Lower leg skin (tissue), 4 donors: Measurements from ENCODE around the gene ACYP2. TPM values are rescaled to one million over a fixed set of nuclear protein-coding genes. Genes with fewer than 3 reads are reported as not detected.

ENCODE experiments used
- DNase-seq, 2 donors: peaks; one replicate each; pipeline ENCODE4 v3.0.0-alpha.2; 2019; ENCODE audit warnings: low spot score in 2 of 2
- H3K4me3 ChIP-seq: fragments of 200-600 bp; sonication (generic); 2 replicates; pipeline ENCODE4 v1.5.1; 2017; ENCODE audit warnings: mild to moderate bottlenecking, low read depth; ENCODE audit not compliant: poor library complexity, severe bottlenecking
- POLR2A ChIP-seq, 2 donors: fragments of 450-650 bp; IDR thresholded peaks; one replicate each; pipeline ENCODE4 v1.6.1; 2016 to 2017; ENCODE audit warnings: antibody characterized with exemption in 2 of 2, mild to moderate bottlenecking in 1 of 2, moderate library complexity in 1 of 2
- WGBS, 2 donors: methylation state at CpG; one replicate each; pipeline ENCODE4 v1.1.5; 2018; 5-methylcytosine and 5-hydroxymethylcytosine counted together
- intact Hi-C: fragments of 100-400 bp; cut with DNase I; formaldehyde crosslinking; loops from one replicate; pipeline ENCODE4 v1.15.0; 2023; ENCODE audit warnings: low total_unique reads
- total RNA-seq, 4 donors: library from RNA; depleted of rRNA; stranded (reverse); fragments of >200 nt; gene quantifications; one replicate each; pipeline ENCODE4 v1.1.0, GENCODE V29; 2016
- TF ChIP-seq, protein P1 (sequence below), 3 donors: fragments of 450-650 bp; IDR thresholded peaks; one replicate each; pipeline ENCODE4 v1.5.1; 2016; ENCODE audit warnings: antibody characterized with exemption in 3 of 3, mild to moderate bottlenecking in 3 of 3, moderate library complexity in 2 of 3

Gene ACYP2
- total RNA-seq, 4 donors from 2014 or later, result 11.4 to 15.6 (median 12.5) TPM

DNA sequence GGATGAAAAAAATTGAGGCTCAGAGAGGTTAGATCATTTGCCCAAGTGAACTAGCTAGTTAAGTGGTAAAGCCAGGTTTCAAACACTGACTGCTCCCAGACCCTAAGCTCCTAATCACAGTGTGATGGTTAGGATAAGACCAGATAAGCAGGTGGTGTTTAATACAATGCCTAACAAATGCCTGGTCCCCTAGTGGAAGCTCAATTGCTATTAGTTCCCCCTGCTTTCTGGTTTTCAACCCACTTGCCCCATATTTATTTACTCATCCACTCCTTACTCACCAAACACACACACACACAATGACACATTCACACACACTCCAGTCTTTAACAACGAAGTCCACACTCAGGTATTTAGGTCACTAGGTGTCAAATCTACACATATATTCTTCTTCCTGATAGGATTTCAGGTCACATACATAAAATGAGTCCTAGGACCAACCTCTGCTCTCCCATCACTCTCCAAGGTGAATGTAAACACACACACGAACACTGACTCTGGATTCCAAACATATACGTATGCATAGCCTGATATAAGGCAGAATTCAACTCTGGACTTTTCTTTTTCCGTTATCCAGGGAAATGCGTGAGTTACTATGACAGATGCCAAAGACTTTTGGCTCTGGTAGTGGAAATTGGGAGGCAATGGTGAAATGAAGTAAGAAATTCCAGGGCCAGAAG lies 214.2 kb downstream of the ACYP2 start:
- no peak for TF ChIP-seq POLR2A (IDR thresholded peaks at IDR 0.05)
- TF ChIP-seq, protein P1, sequence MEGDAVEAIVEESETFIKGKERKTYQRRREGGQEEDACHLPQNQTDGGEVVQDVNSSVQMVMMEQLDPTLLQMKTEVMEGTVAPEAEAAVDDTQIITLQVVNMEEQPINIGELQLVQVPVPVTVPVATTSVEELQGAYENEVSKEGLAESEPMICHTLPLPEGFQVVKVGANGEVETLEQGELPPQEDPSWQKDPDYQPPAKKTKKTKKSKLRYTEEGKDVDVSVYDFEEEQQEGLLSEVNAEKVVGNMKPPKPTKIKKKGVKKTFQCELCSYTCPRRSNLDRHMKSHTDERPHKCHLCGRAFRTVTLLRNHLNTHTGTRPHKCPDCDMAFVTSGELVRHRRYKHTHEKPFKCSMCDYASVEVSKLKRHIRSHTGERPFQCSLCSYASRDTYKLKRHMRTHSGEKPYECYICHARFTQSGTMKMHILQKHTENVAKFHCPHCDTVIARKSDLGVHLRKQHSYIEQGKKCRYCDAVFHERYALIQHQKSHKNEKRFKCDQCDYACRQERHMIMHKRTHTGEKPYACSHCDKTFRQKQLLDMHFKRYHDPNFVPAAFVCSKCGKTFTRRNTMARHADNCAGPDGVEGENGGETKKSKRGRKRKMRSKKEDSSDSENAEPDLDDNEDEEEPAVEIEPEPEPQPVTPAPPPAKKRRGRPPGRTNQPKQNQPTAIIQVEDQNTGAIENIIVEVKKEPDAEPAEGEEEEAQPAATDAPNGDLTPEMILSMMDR (IDR thresholded peaks at IDR 0.05), result no peak
- WGBS, 2 donors, result 21 to 22% methylated on average over 5 of the region's 5 CpGs
- H3K4me3 ChIP-seq, result no peak overlapping the region
- DNase-seq, result no peak
- intact Hi-C loops, result no loop called here

DNA sequence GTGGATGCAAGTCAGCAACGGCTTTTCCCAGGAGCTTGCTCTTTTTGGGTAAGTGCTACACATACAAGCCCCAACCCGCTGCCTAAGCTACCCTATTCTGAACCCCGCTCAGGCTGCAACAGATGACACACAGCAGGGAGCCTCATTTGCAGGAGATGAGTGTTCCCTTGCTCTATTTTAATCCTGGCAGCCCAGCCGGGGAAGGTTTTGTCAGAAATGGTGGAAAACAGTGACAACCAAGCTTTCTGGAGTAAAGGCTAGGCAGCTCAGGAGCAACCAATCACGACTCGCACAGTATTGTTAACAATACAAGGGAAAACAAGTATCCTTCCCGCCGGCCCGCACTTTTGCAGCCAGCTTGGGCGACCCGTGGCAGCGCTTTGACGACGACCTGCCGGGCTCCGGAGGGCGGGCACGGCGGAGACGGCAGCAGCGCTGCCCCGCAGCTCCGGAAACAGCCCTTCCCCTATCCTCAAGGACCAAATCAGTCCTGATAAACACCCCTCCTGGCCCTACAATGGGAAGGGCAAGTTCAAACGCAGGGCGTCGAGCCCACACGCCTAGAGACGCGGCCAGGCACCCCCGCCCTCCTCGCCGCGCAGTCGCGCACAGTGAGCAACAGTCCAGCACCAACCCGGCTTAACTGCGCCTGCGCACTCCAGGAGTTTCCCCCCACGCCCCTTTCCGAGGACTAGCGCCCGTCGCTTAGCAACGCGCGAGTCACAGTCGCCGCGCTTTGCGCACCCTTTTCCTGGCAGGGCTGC lies 214.9 kb downstream of the ACYP2 start:
- WGBS, 2 donors, result 0 to 1% methylated on average over 24 to 33 of the region's 50 CpGs
- H3K4me3 ChIP-seq, result peak overlapping the region; percentile 44
- intact Hi-C loops, result no loop called here
- peak; percentile 91 to 99 for DNase-seq
- TF ChIP-seq, protein P1 (IDR thresholded peaks at IDR 0.05), result no peak
- TF ChIP-seq POLR2A (IDR thresholded peaks at IDR 0.05), result peak in 1 of 2 donors; percentile 39

DNA sequence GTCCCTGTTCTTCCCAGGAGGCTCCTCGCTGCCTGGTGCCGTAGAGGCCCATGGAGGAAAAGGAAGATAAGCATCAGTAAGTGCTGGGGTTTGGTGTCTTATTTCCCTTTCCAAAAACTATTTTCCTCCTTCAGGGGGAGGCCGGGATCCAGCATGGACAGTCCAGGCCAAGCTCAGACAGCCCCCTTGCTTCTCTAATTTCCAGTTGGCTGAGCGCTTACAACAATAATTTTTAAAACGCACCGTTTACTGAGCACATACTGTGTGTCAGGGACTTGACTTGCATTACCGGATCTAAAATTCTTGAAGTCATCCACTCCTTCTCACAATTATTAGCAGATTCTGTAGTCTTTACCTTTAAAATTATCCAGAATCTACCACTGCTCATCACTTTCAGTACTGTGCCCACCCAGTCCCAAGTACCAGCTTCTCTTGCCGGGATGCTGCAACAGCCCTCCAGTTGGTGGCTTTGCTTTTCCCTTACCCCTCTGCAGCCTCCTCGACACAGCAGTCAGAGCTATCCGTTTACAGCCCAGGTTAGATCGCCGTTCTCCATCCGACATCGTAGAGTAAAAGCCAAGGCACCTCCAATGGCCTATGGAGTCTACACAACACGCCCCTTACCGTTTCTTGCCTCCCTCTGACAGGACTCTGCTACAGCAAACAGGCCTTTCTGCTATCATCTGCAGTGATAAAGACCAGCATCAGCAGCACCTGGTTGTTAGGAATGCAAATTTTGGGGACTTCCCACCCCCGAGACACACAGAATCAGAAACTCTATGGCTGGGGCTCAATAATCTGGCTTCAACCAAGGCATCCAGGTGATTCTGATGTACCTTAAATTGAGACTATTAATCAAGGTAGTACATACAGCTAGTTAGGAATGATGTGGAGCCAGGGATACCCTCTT lies 215.8 kb downstream of the ACYP2 start:
- TF ChIP-seq, protein P1 (IDR thresholded peaks at IDR 0.05), result no peak
- no peak for TF ChIP-seq POLR2A (IDR thresholded peaks at IDR 0.05)
- 37 to 47% methylated on average over 17 of the region's 17 CpGs for WGBS, 2 donors
- intact Hi-C loops, result no loop called here

DNA sequence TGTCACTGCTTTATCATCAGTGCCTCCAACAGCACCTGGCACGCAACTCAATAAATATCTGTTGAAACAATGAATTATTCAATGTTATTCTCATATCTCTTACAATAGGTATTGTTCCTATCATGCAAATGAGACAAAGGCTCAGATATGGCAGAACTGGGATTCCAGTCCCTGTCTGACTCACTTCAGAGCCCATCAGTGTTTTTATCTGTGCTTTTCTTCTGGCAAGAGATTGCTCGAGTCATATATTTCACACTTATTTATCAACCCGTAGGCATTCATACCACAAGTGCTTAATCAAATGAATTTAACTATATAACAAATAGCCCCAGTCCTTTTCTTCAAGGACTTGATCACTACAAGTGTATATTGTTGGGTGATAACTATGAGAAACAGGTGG lies 217.0 kb downstream of the ACYP2 start:
- no peak overlapping the region for H3K4me3 ChIP-seq
- 68 to 77% methylated on average over 3 of the region's 3 CpGs for WGBS, 2 donors
- no peak for DNase-seq
- intact Hi-C loops, result no loop called here
- TF ChIP-seq, protein P1 (IDR thresholded peaks at IDR 0.05), result no peak

More for the DNA sequence above, 215.8 kb downstream of the ACYP2 start:
- peak overlapping the region; percentile 44 for H3K4me3 ChIP-seq
- no peak for DNase-seq

DNA sequence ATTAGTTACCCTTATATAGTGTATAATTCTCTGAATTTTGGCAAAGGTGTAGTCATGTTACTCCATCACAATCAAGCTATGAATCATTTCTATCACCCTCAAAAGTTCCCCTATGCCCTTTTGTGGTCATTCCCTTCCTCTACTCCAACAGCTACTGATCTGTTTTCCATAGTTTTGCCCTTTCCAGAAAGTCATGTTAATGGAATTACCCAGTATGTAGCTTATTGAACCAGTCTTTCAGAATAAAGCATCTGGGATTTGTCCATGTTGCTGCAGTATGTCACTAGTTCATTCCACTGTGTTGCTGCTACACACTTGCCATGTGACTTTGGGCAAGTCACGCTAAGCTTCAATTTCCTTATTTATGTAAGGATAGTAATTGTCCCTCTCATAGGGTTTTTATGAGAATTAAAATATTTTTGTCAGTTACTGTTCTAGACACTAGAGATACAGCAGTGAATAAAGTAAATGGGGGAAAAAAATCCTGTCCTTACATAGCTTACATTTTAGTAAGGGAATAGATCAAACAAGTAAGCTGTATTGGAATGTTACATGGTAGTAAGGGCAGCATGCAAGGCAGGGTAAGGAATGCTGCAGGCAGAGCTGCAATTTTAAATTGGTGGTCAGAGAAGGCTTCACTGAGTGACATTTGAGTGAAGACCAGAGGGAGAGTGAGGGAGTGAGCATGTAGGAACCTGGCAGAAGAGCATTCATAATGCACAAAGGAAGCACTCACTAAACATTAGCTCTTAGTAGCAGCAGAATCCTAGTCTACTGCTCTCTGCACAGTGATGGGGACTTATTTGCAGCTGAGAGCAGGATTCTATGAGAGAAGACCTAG lies 220.9 kb downstream of the ACYP2 start:
- intact Hi-C loops, result no loop called here
- DNase-seq, result no peak
- no peak overlapping the region for H3K4me3 ChIP-seq
- TF ChIP-seq, protein P1 (IDR thresholded peaks at IDR 0.05), result no peak
- no peak for TF ChIP-seq POLR2A (IDR thresholded peaks at IDR 0.05)
- WGBS, 2 donors, result 63 to 82% methylated on average over 1 of the region's 1 CpG
